Activated naive CD4-positive, alpha-beta T cell treated with anti-CD3 and anti-CD28 coated beads, Interleukin-2, amount 50 U/mL, for 24 hours (primary cell): Measurements from ENCODE around the gene ZNF30.
"Not testable (repeated sequence)": the region's sequence is repeated elsewhere in the genome, so short reads cannot be mapped to it uniquely, and the experiment has no call there.

Source experiments
- H3K27ac Mint-ChIP-seq: one replicate; pipeline ENCODE4 v1.8.0; 2021; ENCODE audit warnings: mild to moderate bottlenecking, mixed read lengths
- H3K27me3 Mint-ChIP-seq: one replicate; pipeline ENCODE4 v1.8.0; 2021; ENCODE audit warnings: mixed read lengths
- H3K36me3 Mint-ChIP-seq: one replicate; pipeline ENCODE4 v1.8.0; 2021; ENCODE audit warnings: mixed read lengths
- H3K4me1 Mint-ChIP-seq: one replicate; pipeline ENCODE4 v1.8.0; 2021; ENCODE audit warnings: mixed read lengths
- H3K4me3 Mint-ChIP-seq: one replicate; pipeline ENCODE4 v1.8.0; 2021; ENCODE audit warnings: mild to moderate bottlenecking, mixed read lengths
- H3K9me3 Mint-ChIP-seq: one replicate; pipeline ENCODE4 v1.8.0; 2021; ENCODE audit warnings: mixed read lengths

The ZNF30 gene

GRCh38 chr19:34969721-34970120, 43.0 kb downstream of the ZNF30 start:
- Mint-ChIP-seq H3K4me1 (peaks cover 16% of the 10 kb centered on the region), H3K4me3 (no peak overlapping the region), H3K9me3 (peaks cover 7% of the 10 kb centered on the region), H3K27me3 (no peaks in the 10 kb centered on the region), H3K36me3 (peaks cover 4% of the 10 kb centered on the region), H3K27ac (peak overlapping the region; percentile 51)

GRCh38 chr19:34970185-34970780, 43.6 kb downstream of the ZNF30 start:
- H3K27ac Mint-ChIP-seq, H3K27me3 Mint-ChIP-seq, H3K4me3 Mint-ChIP-seq, H3K36me3 Mint-ChIP-seq, H3K9me3 Mint-ChIP-seq: not testable (repeated sequence)
- H3K4me1 Mint-ChIP-seq: peaks cover 20% of the 10 kb centered on the region

GRCh38 chr19:34972163-34972705, 45.5 kb downstream of the ZNF30 start:
- peaks cover 7% of the 10 kb centered on the region for H3K9me3 Mint-ChIP-seq
- H3K27ac Mint-ChIP-seq: peak overlapping the region; percentile 59
- H3K4me3 Mint-ChIP-seq: no peak overlapping the region
- peaks cover 4% of the 10 kb centered on the region for H3K36me3 Mint-ChIP-seq
- no peaks in the 10 kb centered on the region for H3K27me3 Mint-ChIP-seq
- peaks cover 20% of the 10 kb centered on the region for H3K4me1 Mint-ChIP-seq

- Mint-ChIP-seq H3K9me3 (no peaks in the 10 kb centered on the region), H3K4me3 (no peak overlapping the region), H3K27ac (no peak overlapping the region), H3K27me3 (no peaks in the 10 kb centered on the region), H3K36me3 (no peaks in the 10 kb centered on the region), H3K4me1 (peaks cover 20% of the 10 kb centered on the region)
Observed at GRCh38 chr19:34974646-34975045, 47.9 kb downstream of the ZNF30 start.

GRCh38 chr19:34975056-34975455, 48.4 kb downstream of the ZNF30 start:
- Mint-ChIP-seq H3K4me1 (peaks cover 20% of the 10 kb centered on the region), H3K4me3 (no peak overlapping the region), H3K36me3 (no peaks in the 10 kb centered on the region), H3K27me3 (no peaks in the 10 kb centered on the region), H3K27ac (no peak overlapping the region), H3K9me3 (no peaks in the 10 kb centered on the region)

- Mint-ChIP-seq H3K4me3 (no peak overlapping the region), H3K27ac (no peak overlapping the region), H3K9me3 (no peaks in the 10 kb centered on the region), H3K27me3 (no peaks in the 10 kb centered on the region), H3K4me1 (peaks cover 20% of the 10 kb centered on the region), H3K36me3 (no peaks in the 10 kb centered on the region)
Observed at GRCh38 chr19:34976611-34977010, 49.9 kb downstream of the ZNF30 start.

- Mint-ChIP-seq H3K4me3 (no peak overlapping the region), H3K36me3 (no peaks in the 10 kb centered on the region), H3K27me3 (no peaks in the 10 kb centered on the region), H3K27ac (no peak overlapping the region), H3K9me3 (no peaks in the 10 kb centered on the region), H3K4me1 (peaks cover 2% of the 10 kb centered on the region)
Observed at GRCh38 chr19:34979819-34980640, 53.3 kb downstream of the ZNF30 start.

- Mint-ChIP-seq H3K4me1 (peaks cover 12% of the 10 kb centered on the region), H3K27me3 (no peaks in the 10 kb centered on the region), H3K4me3 (no peak overlapping the region), H3K36me3 (no peaks in the 10 kb centered on the region), H3K9me3 (no peaks in the 10 kb centered on the region), H3K27ac (no peak overlapping the region)
Observed at GRCh38 chr19:34982275-34982674, 55.6 kb downstream of the ZNF30 start.

GRCh38 chr19:34983786-34984185, 57.1 kb downstream of the ZNF30 start:
- no peak overlapping the region for H3K27ac Mint-ChIP-seq
- no peak overlapping the region for H3K4me3 Mint-ChIP-seq
- no peaks in the 10 kb centered on the region for H3K36me3 Mint-ChIP-seq
- H3K9me3 Mint-ChIP-seq: no peaks in the 10 kb centered on the region
- H3K4me1 Mint-ChIP-seq: peaks cover 12% of the 10 kb centered on the region
- H3K27me3 Mint-ChIP-seq: no peaks in the 10 kb centered on the region

GRCh38 chr19:34984287-34984686, 57.6 kb downstream of the ZNF30 start:
- peaks cover 12% of the 10 kb centered on the region for H3K4me1 Mint-ChIP-seq

GRCh38 chr19:34985249-34986022, 58.7 kb downstream of the ZNF30 start:
- peak overlapping the region; percentile 41 for H3K4me3 Mint-ChIP-seq
- peak overlapping the region; percentile 89 for H3K27ac Mint-ChIP-seq
- H3K27me3 Mint-ChIP-seq: no peaks in the 10 kb centered on the region
- H3K4me1 Mint-ChIP-seq: peaks cover 13% of the 10 kb centered on the region
- no peaks in the 10 kb centered on the region for H3K9me3 Mint-ChIP-seq
- H3K36me3 Mint-ChIP-seq: no peaks in the 10 kb centered on the region

More at GRCh38 chr19:34984287-34984686, 57.6 kb downstream of the ZNF30 start:
- H3K36me3 Mint-ChIP-seq: no peaks in the 10 kb centered on the region
- H3K4me3 Mint-ChIP-seq: no peak overlapping the region
- no peaks in the 10 kb centered on the region for H3K9me3 Mint-ChIP-seq
- H3K27ac Mint-ChIP-seq: no peak overlapping the region
- H3K27me3 Mint-ChIP-seq: no peaks in the 10 kb centered on the region

- no peak overlapping the region for H3K27ac Mint-ChIP-seq
- H3K4me3 Mint-ChIP-seq: no peak overlapping the region
- no peaks in the 10 kb centered on the region for H3K9me3 Mint-ChIP-seq
- H3K27me3 Mint-ChIP-seq: no peaks in the 10 kb centered on the region
- H3K4me1 Mint-ChIP-seq: peaks cover 16% of the 10 kb centered on the region
- no peaks in the 10 kb centered on the region for H3K36me3 Mint-ChIP-seq
Observed at GRCh38 chr19:34988119-34988518, 61.4 kb downstream of the ZNF30 start.

GRCh38 chr19:34989298-34989697, 62.6 kb downstream of the ZNF30 start:
- Mint-ChIP-seq H3K27ac (no peak overlapping the region), H3K36me3 (no peaks in the 10 kb centered on the region), H3K4me3 (no peak overlapping the region), H3K4me1 (peaks cover 16% of the 10 kb centered on the region), H3K27me3 (no peaks in the 10 kb centered on the region), H3K9me3 (no peaks in the 10 kb centered on the region)

- H3K27ac Mint-ChIP-seq: no peak overlapping the region
- H3K27me3 Mint-ChIP-seq: no peaks in the 10 kb centered on the region
- H3K36me3 Mint-ChIP-seq: no peaks in the 10 kb centered on the region
- no peak overlapping the region for H3K4me3 Mint-ChIP-seq
- peaks cover 7% of the 10 kb centered on the region for H3K4me1 Mint-ChIP-seq
- H3K9me3 Mint-ChIP-seq: no peaks in the 10 kb centered on the region
Observed at GRCh38 chr19:34990578-34991192, 64.0 kb downstream of the ZNF30 start.

- Mint-ChIP-seq H3K4me3 (no peak overlapping the region), H3K27me3 (no peaks in the 10 kb centered on the region), H3K27ac (no peak overlapping the region), H3K9me3 (no peaks in the 10 kb centered on the region), H3K36me3 (no peaks in the 10 kb centered on the region), H3K4me1 (peaks cover 13% of the 10 kb centered on the region)
Observed at GRCh38 chr19:34991542-34992333, 65.0 kb downstream of the ZNF30 start.
